HEK293T (cell line): ENCODE results near the gene SLC6A6.

ENCODE experiments used
- ARNT ChIP-seq: fragments of 450-650 bp; IDR thresholded peaks from 2 replicates; pipeline ENCODE4 v1.6.1; 2017; ENCODE audit warnings: mild to moderate bottlenecking
- BHLHE40 ChIP-seq: fragments of 450-650 bp; IDR thresholded peaks from 2 replicates; pipeline ENCODE4 v1.6.1; 2016; ENCODE audit warnings: mild to moderate bottlenecking, moderate library complexity, borderline replicate concordance
- CTBP1 ChIP-seq: fragments of 450-650 bp; IDR thresholded peaks from 2 replicates; pipeline ENCODE4 v1.6.1; 2016; ENCODE audit warnings: borderline replicate concordance
- ELF4 ChIP-seq: fragments of 450-650 bp; IDR thresholded peaks from 2 replicates; pipeline ENCODE4 v1.6.1; 2017; ENCODE audit warnings: antibody characterized with exemption
- FOXA1 ChIP-seq: fragments of 450-650 bp; IDR thresholded peaks from 2 replicates; pipeline ENCODE4 v1.6.1; 2016; ENCODE audit warnings: mild to moderate bottlenecking
- FOXK2 ChIP-seq: fragments of 450-650 bp; IDR thresholded peaks from 2 replicates; pipeline ENCODE4 v1.6.1; 2016; ENCODE audit warnings: mild to moderate bottlenecking
- FOXM1 ChIP-seq: fragments of 450-650 bp; IDR thresholded peaks from 2 replicates; pipeline ENCODE4 v1.6.1; 2017; ENCODE audit warnings: mild to moderate bottlenecking, borderline replicate concordance
- HDGF ChIP-seq: fragments of 450-650 bp; IDR thresholded peaks from 2 replicates; pipeline ENCODE4 v1.6.1; 2017; ENCODE audit warnings: antibody characterized with exemption, borderline replicate concordance
- LEF1 ChIP-seq: fragments of 450-650 bp; IDR thresholded peaks from 2 replicates; pipeline ENCODE4 v1.6.1; 2017; ENCODE audit warnings: mild to moderate bottlenecking, borderline replicate concordance
- NFRKB ChIP-seq: fragments of 450-650 bp; IDR thresholded peaks from 2 replicates; pipeline ENCODE4 v1.6.1; 2016; ENCODE audit warnings: mild to moderate bottlenecking, moderate library complexity
- PKNOX1 ChIP-seq: fragments of 450-650 bp; IDR thresholded peaks from 2 replicates; pipeline ENCODE4 v1.6.1; 2016
- SP1 ChIP-seq: fragments of 450-650 bp; IDR thresholded peaks from 2 replicates; pipeline ENCODE4 v1.6.1; 2017
- SUZ12 ChIP-seq: fragments of 450-650 bp; IDR thresholded peaks from 2 replicates; pipeline ENCODE4 v1.6.1; 2016; ENCODE audit warnings: mild to moderate bottlenecking
- ZNF384 ChIP-seq: fragments of 450-650 bp; IDR thresholded peaks from 2 replicates; pipeline ENCODE4 v1.6.1; 2016

DNA sequence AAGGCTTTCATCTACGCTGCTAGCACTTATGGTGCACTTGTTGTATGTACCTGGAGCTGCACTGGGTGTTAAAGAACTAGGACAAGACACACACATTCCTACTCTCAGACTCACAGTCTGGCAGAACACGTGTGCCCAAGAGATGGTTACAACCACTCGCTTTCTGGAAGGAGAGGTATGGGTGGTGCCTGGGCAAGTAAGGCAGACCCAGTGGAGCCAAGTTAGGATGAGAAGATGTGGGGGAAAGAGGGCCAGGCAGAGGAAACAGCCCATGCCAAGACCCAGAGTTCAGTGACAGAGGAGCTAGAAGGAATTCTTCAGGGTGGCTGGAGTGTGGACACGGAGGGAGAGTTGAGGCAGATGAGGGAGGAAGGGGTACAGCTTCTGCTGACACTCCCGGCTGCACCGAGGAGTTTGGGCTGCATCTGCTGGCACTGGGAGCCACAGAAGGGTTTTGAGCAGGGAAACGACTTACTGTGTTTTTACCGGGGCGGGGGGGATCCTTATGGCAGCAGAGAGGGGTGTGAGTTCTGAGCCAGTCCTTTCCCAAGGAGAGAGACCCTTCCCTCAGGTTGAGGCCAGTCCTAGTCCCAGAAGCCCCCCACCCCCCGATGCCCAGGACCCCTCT is 78.7 kb downstream of the SLC6A6 start:
- TF ChIP-seq ARNT (no peak), BHLHE40 (no peak), ZNF384 (no peak), FOXM1 (no peak), SP1 (no peak), SUZ12 (no peak), ELF4 (no peak), FOXK2 (no peak), HDGF (no peak), CTBP1 (no peak), LEF1 (no peak), FOXA1 (no peak), NFRKB (no peak), PKNOX1 (no peak)
